ENCODE results near the gene TBC1D22A.

- TF ChIP-seq CTCF (IDR thresholded peaks at IDR 0.05) (no peak), POLR2A (IDR thresholded peaks at IDR 0.05) (no peak)
These were observed 330.5 kb downstream of the TBC1D22A start for GRCh38 chr22:47092896-47093311.

All from right lobe of liver (tissue), 4 donors.